IMR-90 (cell line): Measurements from ENCODE around the gene PRSS21. TPM values are rescaled to one million over a fixed set of nuclear protein-coding genes. Genes with fewer than 3 reads are reported as not detected.

Experiments used
- ATAC-seq: fragments of 200-7000 bp; cut with Tn5 transposase; 2 replicates; pipeline ENCODE4 v1.9.1; 2020; ENCODE audit warnings: low read depth, mild to moderate bottlenecking, moderate library complexity
- BruUV-seq: library from RNA; stranded (reverse); fragments of 400-500 nt; replicated peaks from 2 replicates; lab custom pipeline; 2021; lab: Mats Ljungman, UMichigan
- CTCF ChIA-PET: fragments of 300-600 bp; formaldehyde crosslinking; extraction: SDS; loops from one replicate; lab custom pipeline; 2021; ENCODE audit warnings: antibody characterized with exemption; lab: Yijun Ruan, JAX
- POLR2A ChIA-PET: fragments of 300-600 bp; sonication (Branson Sonifier 250); formaldehyde crosslinking; loops from one replicate; lab custom pipeline; 2022; ENCODE audit warnings: antibody characterized with exemption; ENCODE audit not compliant: unreplicated experiment; lab: Charles Lee
- DNase-seq: peaks from one replicate; pipeline ENCODE4 v3.0.0; 2013
- H2AFZ ChIP-seq: replicated peaks from 2 replicates; pipeline ENCODE3; 2013; ENCODE audit warnings: low read length, mild to moderate bottlenecking; ENCODE audit not compliant: poor library complexity
- H2AK5ac ChIP-seq: 2 replicates; pipeline ENCODE4 v1.6.1; 2013; ENCODE audit warnings: low read depth, low read length, inconsistent platforms
- H2AK9ac ChIP-seq: replicated peaks from 2 replicates; pipeline ENCODE3; 2013; ENCODE audit warnings: mild to moderate bottlenecking, low read depth, low read length, moderate library complexity; ENCODE audit not compliant: poor library complexity
- H2BK120ac ChIP-seq: 2 replicates; pipeline ENCODE4 v1.6.1; 2013; ENCODE audit warnings: low read depth, low read length, inconsistent platforms
- H2BK15ac ChIP-seq: 3 replicates; pipeline ENCODE4 v1.6.1; 2013; ENCODE audit warnings: low read depth, low read length, inconsistent platforms
- H2BK20ac ChIP-seq: 2 replicates; pipeline ENCODE4 v1.6.1; 2013; ENCODE audit warnings: low read depth, mild to moderate bottlenecking, inconsistent platforms, low read length, moderate library complexity
- H2BK5ac ChIP-seq: 2 replicates; pipeline ENCODE4 v1.6.1; 2013; ENCODE audit warnings: mild to moderate bottlenecking, low read depth, low read length, inconsistent platforms; ENCODE audit not compliant: poor library complexity, severe bottlenecking
- H3K14ac ChIP-seq: replicated peaks from 2 replicates; pipeline ENCODE4 v1.6.1; 2013; ENCODE audit warnings: low read depth, low read length, inconsistent platforms
- H3K18ac ChIP-seq: 2 replicates; pipeline ENCODE4 v1.6.1; 2013; ENCODE audit warnings: low read depth, low read length, control low read depth
- H3K23ac ChIP-seq: 2 replicates; pipeline ENCODE4 v1.6.1; 2013; ENCODE audit warnings: low read depth, low read length, inconsistent platforms
- H3K27ac ChIP-seq: 2 replicates; pipeline ENCODE4 v1.5.1; 2013; ENCODE audit warnings: mild to moderate bottlenecking, control low read depth, low read length; ENCODE audit not compliant: insufficient read depth
- H3K27me3 ChIP-seq: 2 replicates; pipeline ENCODE4 v1.6.1; 2013; ENCODE audit warnings: low read length; ENCODE audit not compliant: control insufficient read depth, insufficient read depth
- H3K36me3 ChIP-seq: 2 replicates; pipeline ENCODE4 v1.6.1; 2013; ENCODE audit warnings: low read length, mixed read lengths; ENCODE audit not compliant: control insufficient read depth, insufficient read depth
- H3K4ac ChIP-seq: 2 replicates; pipeline ENCODE4 v1.6.1; 2013; ENCODE audit warnings: low read depth, low read length, inconsistent platforms
- H3K4me1 ChIP-seq: 2 replicates; pipeline ENCODE4 v1.6.1; 2013; ENCODE audit warnings: low read length, mixed read lengths; ENCODE audit not compliant: control insufficient read depth, insufficient read depth
- H3K4me2 ChIP-seq: 2 replicates; pipeline ENCODE4 v1.6.1; 2013; ENCODE audit warnings: low read depth, mild to moderate bottlenecking, control low read depth, low read length, moderate library complexity
- H3K4me3 ChIP-seq: 2 replicates; pipeline ENCODE4 v1.5.1; 2013; ENCODE audit warnings: low read depth, mild to moderate bottlenecking, control low read depth, low read length, moderate library complexity; ENCODE audit not compliant: insufficient read depth
- H3K56ac ChIP-seq: 2 replicates; pipeline ENCODE4 v1.6.1; 2013; ENCODE audit warnings: low read length, inconsistent platforms; ENCODE audit not compliant: insufficient read depth; ENCODE audit errors: extremely low read depth
- H3K79me1 ChIP-seq, 2 experiments: 2 replicates each; pipeline ENCODE4 v1.6.1; 2013; ENCODE audit warnings: low read length in 2 of 2, inconsistent platforms in 1 of 2, low read depth in 1 of 2
- H3K9ac ChIP-seq: 2 replicates; pipeline ENCODE4 v1.6.1; 2013; ENCODE audit warnings: low read depth, low read length, control low read depth
- H3K9me1 ChIP-seq: 2 replicates; pipeline ENCODE4 v1.6.1; 2013; ENCODE audit warnings: low read length, inconsistent platforms; ENCODE audit not compliant: insufficient read depth
- H3K9me3 ChIP-seq: 2 replicates; pipeline ENCODE4 v1.6.1; 2013; ENCODE audit warnings: low read length; ENCODE audit not compliant: control insufficient read depth, insufficient read depth
- H4K20me1 ChIP-seq: 2 replicates; pipeline ENCODE4 v1.6.1; 2013; ENCODE audit warnings: low read length, inconsistent platforms; ENCODE audit not compliant: insufficient read depth
- H4K5ac ChIP-seq: 2 replicates; pipeline ENCODE4 v1.6.1; 2013; ENCODE audit warnings: mild to moderate bottlenecking, low read depth, low read length, control low read depth
- H4K8ac ChIP-seq, 2 experiments: 2 replicates each; pipeline ENCODE4 v1.6.1; 2013; ENCODE audit warnings: low read depth in 2 of 2, low read length in 2 of 2, control low read depth in 1 of 2, inconsistent platforms in 1 of 2
- H4K91ac ChIP-seq: 2 replicates; pipeline ENCODE4 v1.6.1; 2013; ENCODE audit warnings: low read depth, low read length, inconsistent platforms; ENCODE audit not compliant: insufficient read depth
- RCOR1 ChIP-seq: IDR thresholded peaks from 2 replicates; pipeline ENCODE4 v1.6.1; 2012; ENCODE audit warnings: mild to moderate bottlenecking, low read length, improper control_type of control experiment; ENCODE audit not compliant: insufficient replicate concordance
- WGBS, 2 experiments: methylation state at CpG; one replicate each; pipeline versions ENCODE4 v1.1.5 to v1.1.7; 2013; ENCODE audit warnings: missing lambda C conversion rate in 2 of 2; ENCODE audit not compliant: insufficient read length in 1 of 2; ENCODE audit errors: extremely low coverage in 2 of 2; 5-methylcytosine and 5-hydroxymethylcytosine counted together
- dilution Hi-C: fragments of 300-500 bp; cut with HindIII; formaldehyde crosslinking; loops from one replicate; pipeline ENCODE4 v1.14.3; 2018; ENCODE audit warnings: low sequenced_read_pairs; ENCODE audit not compliant: unreplicated experiment
- in situ Hi-C: fragments of 300-500 bp; cut with MboI; formaldehyde crosslinking; loops from 3 replicates; pipeline ENCODE4 v1.14.3; 2019; ENCODE audit warnings: low sequenced_read_pairs, inconsistent platforms, mixed read lengths
- intact Hi-C: fragments of 100-400 bp; cut with micrococcal nuclease; formaldehyde crosslinking; loops from 2 replicates; pipeline ENCODE4 v1.10.0; 2022
- polyA plus RNA-seq, 3 experiments: library from polyadenylated mRNA; depleted of rRNA; stranded (reverse); fragments of >200 nt; gene quantifications; 2 replicates each; pipeline ENCODE4 v1.2.3, GENCODE V29; 2012; ENCODE audit warnings: low replicate concordance in 1 of 3
- total RNA-seq: library from RNA; depleted of rRNA; stranded (reverse); fragments of >200 nt; gene quantifications from 2 replicates; pipeline ENCODE4 v1.2.3, GENCODE V29; 2012

PRSS21 gene
- total and polyA plus RNA-seq, 2 of the 4 experiments (the other 2 are of a cell fraction), result 0.21 TPM; not detected in 1

DNA sequence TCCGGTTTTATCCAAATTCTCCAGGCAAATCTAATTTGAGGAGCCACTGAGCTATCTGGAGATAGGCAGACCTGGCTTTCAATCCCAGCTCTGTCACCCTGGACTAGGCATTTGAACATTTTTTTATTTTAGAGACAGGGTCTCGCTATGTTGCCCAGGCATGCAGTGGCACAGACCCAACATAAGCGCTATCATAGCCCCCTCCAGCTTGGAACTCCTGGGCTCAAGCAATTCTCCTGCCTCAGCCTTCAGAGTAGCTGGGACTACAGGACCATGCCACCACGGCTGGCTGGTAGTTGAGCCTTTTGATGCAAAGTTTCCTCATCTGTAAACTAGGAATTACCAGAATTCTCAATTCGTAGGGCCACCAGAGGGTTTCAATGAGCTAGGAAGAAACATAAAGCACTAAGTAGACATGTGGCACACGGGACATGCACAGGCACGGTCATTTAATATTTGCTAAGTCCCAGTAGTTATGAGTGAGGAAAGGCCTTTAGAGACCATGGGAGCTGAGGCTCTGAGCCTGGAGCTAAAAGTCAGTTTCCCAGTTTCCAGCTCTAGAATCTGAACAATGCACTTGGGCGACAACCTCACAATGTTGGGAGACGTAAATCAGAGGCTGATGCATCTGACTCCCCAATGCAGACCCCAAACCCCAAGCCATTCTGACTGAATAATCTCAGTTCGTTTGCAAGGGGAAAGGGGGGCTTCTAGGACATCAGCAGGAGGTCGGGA is 41.1 kb upstream of the PRSS21 start:
- no peaks in the 10 kb centered on the region for H3K9me3 ChIP-seq
- H3K18ac ChIP-seq, result no peak overlapping the region
- no peak for DNase-seq
- H2AFZ ChIP-seq, result peak overlapping the region; percentile 90
- H3K36me3 ChIP-seq, result peaks cover 40% of the 10 kb centered on the region
- 57% methylated on average over 5 of the region's 11 CpGs; no CpG with 5 or more reads in 1 of the 2 experiments for WGBS, 2 experiments
- H3K4me2 ChIP-seq, result peak overlapping the region; percentile 95
- no peak for TF ChIP-seq RCOR1
- in situ Hi-C loops (no loop called here), dilution Hi-C loops (no loop called here), intact Hi-C loops (loop anchor here (1.0 kb wide), 1 partner anchor 92 kb away; no protein-coding TSS in a partner anchor)
- peaks cover 12% of the 10 kb centered on the region for H3K4me1 ChIP-seq
- peak overlapping the region; percentile 91 for H3K9ac ChIP-seq
- peak overlapping the region; percentile 90 for H3K4ac ChIP-seq
- POLR2A ChIA-PET, result no interaction called here
- no peak overlapping the region for H4K5ac ChIP-seq
- H4K20me1 ChIP-seq, result peaks cover 51% of the 10 kb centered on the region
- H2BK20ac ChIP-seq, result no peak overlapping the region
- no peak overlapping the region for H2BK15ac ChIP-seq
- peak overlapping the region; percentile 98 for H2AK9ac ChIP-seq
- H2BK120ac ChIP-seq, result peak overlapping the region; percentile 16; the same call in 1 of the 2 replicates
- H3K9me1 ChIP-seq, result peaks cover 15% of the 10 kb centered on the region
- no TSS peak for BruUV-seq
- no peaks in the 10 kb centered on the region for H3K27me3 ChIP-seq
- H3K56ac ChIP-seq, result peak overlapping the region; percentile 73; the same call in 1 of the 2 replicates
- H4K91ac ChIP-seq, result peak overlapping the region; percentile 70; the same call in 1 of the 2 replicates
- peak overlapping the region; percentile 96 for H3K4me3 ChIP-seq
- H2AK5ac ChIP-seq, result peak overlapping the region; percentile 92
- H3K23ac ChIP-seq, result peak overlapping the region; percentile 61
- H3K79me1 ChIP-seq, result peaks cover 21 to 82% of the 10 kb centered on the region in 2 experiments
- peak overlapping the region; percentile 90 for H3K27ac ChIP-seq
- H2BK5ac ChIP-seq, result peak overlapping the region; percentile 87
- peak overlapping the region; percentile 96; the same call in 1 of the 2 replicates for H3K14ac ChIP-seq
- peak overlapping the region; percentile 45 to 100; a peak in 1 of 4 replicates for H4K8ac ChIP-seq
- ATAC-seq, result no peak
- CTCF ChIA-PET, result no interaction called here
